ENCODE measurements around the gene DOCK4. TPM values are rescaled to one million over a fixed set of nuclear protein-coding genes. Genes with fewer than 3 reads are reported as not detected.
A peak's percentile ranks its signal among the peaks of the same experiment; 100 is the strongest.

DOCK4 gene
- total and polyA plus RNA-seq, 2 donors from 2014 or later = 3.2 to 38.9 TPM

GRCh38 chr7:111992601-111993000, 213.6 kb downstream of the DOCK4 start:
- Histone ChIP-seq H3K36me3 (ENCODE audit: control insufficient read depth in 2 of 3, insufficient read depth in 3 of 3, low read length in 3 of 3) (no peaks in the 10 kb centered on the region), H3K4me3 (ENCODE audit: low read length in 3 of 3) (no peak overlapping the region), H3K27me3 (ENCODE audit: control insufficient read depth, insufficient read depth, low read length) (no peaks in the 10 kb centered on the region), H3K27ac (ENCODE audit: low read depth in 2 of 2, low read length in 2 of 2) (no peak overlapping the region), H3K9me3 (ENCODE audit: control insufficient read depth in 2 of 3, insufficient read depth in 1 of 3, low read length in 3 of 3) (no peaks in the 10 kb centered on the region), H3K9ac (ENCODE audit: low read length in 3 of 3) (no peak overlapping the region), H3K4me1 (ENCODE audit: control insufficient read depth in 2 of 3, insufficient read depth in 2 of 3, low read depth in 1 of 3, low read length in 3 of 3) (no peaks in the 10 kb centered on the region)
- no peak for FAIRE-seq
- DNase-seq = no peak
- TF ChIP-seq, protein P1, sequence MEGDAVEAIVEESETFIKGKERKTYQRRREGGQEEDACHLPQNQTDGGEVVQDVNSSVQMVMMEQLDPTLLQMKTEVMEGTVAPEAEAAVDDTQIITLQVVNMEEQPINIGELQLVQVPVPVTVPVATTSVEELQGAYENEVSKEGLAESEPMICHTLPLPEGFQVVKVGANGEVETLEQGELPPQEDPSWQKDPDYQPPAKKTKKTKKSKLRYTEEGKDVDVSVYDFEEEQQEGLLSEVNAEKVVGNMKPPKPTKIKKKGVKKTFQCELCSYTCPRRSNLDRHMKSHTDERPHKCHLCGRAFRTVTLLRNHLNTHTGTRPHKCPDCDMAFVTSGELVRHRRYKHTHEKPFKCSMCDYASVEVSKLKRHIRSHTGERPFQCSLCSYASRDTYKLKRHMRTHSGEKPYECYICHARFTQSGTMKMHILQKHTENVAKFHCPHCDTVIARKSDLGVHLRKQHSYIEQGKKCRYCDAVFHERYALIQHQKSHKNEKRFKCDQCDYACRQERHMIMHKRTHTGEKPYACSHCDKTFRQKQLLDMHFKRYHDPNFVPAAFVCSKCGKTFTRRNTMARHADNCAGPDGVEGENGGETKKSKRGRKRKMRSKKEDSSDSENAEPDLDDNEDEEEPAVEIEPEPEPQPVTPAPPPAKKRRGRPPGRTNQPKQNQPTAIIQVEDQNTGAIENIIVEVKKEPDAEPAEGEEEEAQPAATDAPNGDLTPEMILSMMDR (IDR thresholded peaks at IDR 0.05; ENCODE audit: borderline replicate concordance, extremely low read depth, insufficient read depth) = no peak
- intact Hi-C loops (cut with DNase I) = no loop called here

DNA sequence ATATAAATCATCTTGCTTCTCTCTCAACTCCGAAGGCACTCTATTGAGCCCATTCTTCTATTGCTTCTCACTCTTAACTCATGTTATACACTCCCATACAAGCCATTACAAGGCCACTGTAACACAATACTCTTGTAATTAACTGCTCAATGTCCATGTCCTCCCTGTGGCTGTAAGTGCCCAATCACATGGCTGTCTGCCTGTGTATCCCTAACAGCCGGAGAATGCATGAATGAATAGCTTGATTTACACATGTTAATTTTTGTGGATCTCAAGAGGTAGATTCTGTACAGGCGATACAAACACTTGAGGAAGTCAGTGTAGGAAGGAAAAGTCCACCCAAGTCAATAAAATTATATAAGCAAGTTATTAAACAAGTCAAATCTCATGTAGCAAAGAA, 215.6 kb downstream of the DOCK4 start:
- peak in 4 of 5 donors; percentile 69 to 94 (median 86) for DNase-seq
- no peak overlapping the region for H3K27ac ChIP-seq (ENCODE audit: low read depth in 2 of 2, low read length in 2 of 2)
- TF ChIP-seq, protein P1 (IDR thresholded peaks at IDR 0.05; ENCODE audit: borderline replicate concordance, extremely low read depth, insufficient read depth) = no peak
- FAIRE-seq = no peak
- H3K27me3 ChIP-seq (ENCODE audit: control insufficient read depth, insufficient read depth, low read length) = no peaks in the 10 kb centered on the region
- no peaks in the 10 kb centered on the region for H3K9me3 ChIP-seq (ENCODE audit: control insufficient read depth in 2 of 3, insufficient read depth in 1 of 3, low read length in 3 of 3)
- H3K4me3 ChIP-seq (ENCODE audit: low read length in 3 of 3) = no peak overlapping the region
- no peaks in the 10 kb centered on the region for H3K36me3 ChIP-seq (ENCODE audit: control insufficient read depth in 2 of 3, insufficient read depth in 3 of 3, low read length in 3 of 3)
- no peak overlapping the region for H3K9ac ChIP-seq (ENCODE audit: low read length in 3 of 3)
- intact Hi-C loops (cut with DNase I) = no loop called here
- H3K4me1 ChIP-seq (ENCODE audit: control insufficient read depth in 2 of 3, insufficient read depth in 2 of 3, low read depth in 1 of 3, low read length in 3 of 3) = no peaks in the 10 kb centered on the region

DNA sequence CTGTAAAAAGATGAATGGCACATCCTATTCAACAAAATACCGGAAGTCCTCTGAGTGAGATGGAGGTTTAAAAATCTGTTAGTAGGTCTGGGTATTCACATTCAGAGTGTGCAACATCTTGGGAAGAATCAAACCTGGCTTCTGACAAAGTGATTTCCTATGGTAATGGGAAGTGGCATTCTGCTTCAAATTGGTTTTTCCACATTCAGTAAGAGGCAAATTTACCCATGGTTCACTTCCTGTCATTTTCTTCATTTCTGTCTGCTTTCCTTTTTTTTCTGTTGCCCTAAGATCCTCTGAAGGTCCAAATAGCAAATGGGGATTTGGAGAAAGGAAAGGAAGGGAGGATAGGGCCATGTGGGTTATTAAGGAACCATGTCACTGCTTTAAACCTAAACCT, 218.3 kb downstream of the DOCK4 start:
- no peaks in the 10 kb centered on the region for H3K27me3 ChIP-seq (ENCODE audit: control insufficient read depth, insufficient read depth, low read length)
- H3K9ac ChIP-seq (ENCODE audit: low read length in 3 of 3) = no peak overlapping the region
- H3K4me3 ChIP-seq (ENCODE audit: low read length in 3 of 3) = no peak overlapping the region
- FAIRE-seq (no peak), DNase-seq (no peak)
- intact Hi-C loops (cut with DNase I) = no loop called here
- H3K36me3 ChIP-seq (ENCODE audit: control insufficient read depth in 2 of 3, insufficient read depth in 3 of 3, low read length in 3 of 3) = peaks cover 0 to 12% (median 0%) of the 10 kb centered on the region in 3 donors
- no peaks in the 10 kb centered on the region for H3K4me1 ChIP-seq (ENCODE audit: control insufficient read depth in 2 of 3, insufficient read depth in 2 of 3, low read depth in 1 of 3, low read length in 3 of 3)
- no peaks in the 10 kb centered on the region for H3K9me3 ChIP-seq (ENCODE audit: control insufficient read depth in 2 of 3, insufficient read depth in 1 of 3, low read length in 3 of 3)
- TF ChIP-seq, protein P1 (IDR thresholded peaks at IDR 0.05; ENCODE audit: borderline replicate concordance, extremely low read depth, insufficient read depth) = no peak
- H3K27ac ChIP-seq (ENCODE audit: low read depth in 2 of 2, low read length in 2 of 2) = peak overlapping the region in 1 of 2 donors; percentile 26

Measured in kidney (tissue), 14 donors.